Daoy (cell line): Measurements from ENCODE around the gene ST3GAL3. TPM values are rescaled to one million over a fixed set of nuclear protein-coding genes. Genes with fewer than 3 reads are reported as not detected.

Source experiments
- DNase-seq: peaks from one replicate; pipeline ENCODE4 v3.0.0-alpha.2; 2015; ENCODE audit warnings: low read depth
- total RNA-seq: library from RNA; depleted of rRNA; stranded (reverse); fragments of >200 nt; shearing (Covaris generic); gene quantifications from 2 replicates; pipeline ENCODE4 v1.2.3, GENCODE V29; 2014

The ST3GAL3 gene
- total RNA-seq, 1 experiment from 2014 or later, result 13.0 TPM

DNA sequence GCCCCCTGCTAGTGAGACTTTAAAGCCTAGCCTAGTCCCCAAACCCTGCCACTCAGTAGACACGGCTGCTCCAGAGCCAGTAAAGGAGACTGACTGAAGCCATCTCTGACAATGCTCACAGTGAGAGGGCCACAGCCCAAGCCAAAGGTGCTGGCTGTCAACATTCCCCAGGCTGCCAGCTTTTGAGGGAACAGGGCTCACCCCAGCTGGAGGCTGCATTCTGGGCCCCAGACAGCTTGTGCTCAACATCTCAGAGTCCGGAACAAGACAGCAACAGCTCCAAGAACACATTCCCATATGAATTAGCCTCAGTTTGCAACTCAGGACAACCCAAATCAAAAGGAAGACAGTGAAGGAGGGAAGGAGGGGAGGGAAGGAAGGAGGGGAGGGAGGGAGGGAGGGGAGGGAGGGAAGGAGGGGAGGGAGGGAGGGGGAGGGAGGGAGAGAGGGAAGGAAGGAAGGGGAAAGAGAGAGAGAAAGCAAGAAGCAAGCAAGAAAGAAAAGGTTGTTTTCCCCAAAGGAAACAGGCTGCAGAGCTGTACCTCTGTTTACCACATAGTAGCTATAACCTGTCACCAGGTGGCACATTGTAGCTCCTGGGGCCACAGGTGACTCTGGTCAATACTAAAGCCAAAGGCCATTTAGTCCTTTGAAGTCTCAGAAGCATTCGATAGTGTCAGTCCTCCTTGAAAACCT is 231.7 kb downstream of the ST3GAL3 start:
- DNase-seq, result no peak

DNA sequence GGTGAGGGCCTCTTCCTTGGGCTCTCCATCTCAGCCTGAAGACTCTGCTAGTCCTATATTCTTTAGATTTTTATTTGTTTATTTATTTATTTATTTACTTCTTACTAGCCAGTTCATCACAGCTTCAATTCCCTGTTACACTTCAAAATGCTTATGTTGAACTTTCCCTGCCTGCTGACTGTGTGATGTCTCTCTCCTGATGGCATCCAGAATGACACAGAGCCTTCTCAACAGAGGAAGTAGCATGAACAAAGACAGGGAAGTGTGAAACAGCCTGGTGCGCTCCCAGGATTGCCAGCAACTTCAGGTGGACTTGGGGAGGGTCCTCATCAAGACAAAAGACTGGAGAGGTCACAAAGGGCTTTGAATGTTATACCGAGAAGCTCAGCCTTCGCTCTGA is 235.1 kb downstream of the ST3GAL3 start:
- DNase-seq, result no peak

DNA sequence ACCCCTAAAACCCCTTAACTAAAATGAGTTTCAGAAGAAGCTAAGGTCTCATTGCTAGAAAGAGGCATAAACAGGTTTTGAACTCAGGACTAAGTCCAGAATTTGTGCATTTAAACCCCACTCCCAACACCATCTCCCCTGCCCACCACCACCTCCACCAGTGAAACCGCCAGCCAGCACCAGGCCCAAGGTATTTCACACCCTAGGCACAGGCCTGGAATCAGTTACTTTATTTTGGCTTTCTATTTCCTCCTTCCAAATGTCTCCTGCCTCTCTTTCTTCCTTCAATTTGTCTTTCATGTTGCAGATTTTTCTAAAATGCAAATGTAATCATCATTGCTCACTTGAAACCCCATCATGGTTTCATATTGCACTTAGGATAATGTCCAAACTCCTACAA is 237.5 kb downstream of the ST3GAL3 start:
- no peak for DNase-seq

DNA sequence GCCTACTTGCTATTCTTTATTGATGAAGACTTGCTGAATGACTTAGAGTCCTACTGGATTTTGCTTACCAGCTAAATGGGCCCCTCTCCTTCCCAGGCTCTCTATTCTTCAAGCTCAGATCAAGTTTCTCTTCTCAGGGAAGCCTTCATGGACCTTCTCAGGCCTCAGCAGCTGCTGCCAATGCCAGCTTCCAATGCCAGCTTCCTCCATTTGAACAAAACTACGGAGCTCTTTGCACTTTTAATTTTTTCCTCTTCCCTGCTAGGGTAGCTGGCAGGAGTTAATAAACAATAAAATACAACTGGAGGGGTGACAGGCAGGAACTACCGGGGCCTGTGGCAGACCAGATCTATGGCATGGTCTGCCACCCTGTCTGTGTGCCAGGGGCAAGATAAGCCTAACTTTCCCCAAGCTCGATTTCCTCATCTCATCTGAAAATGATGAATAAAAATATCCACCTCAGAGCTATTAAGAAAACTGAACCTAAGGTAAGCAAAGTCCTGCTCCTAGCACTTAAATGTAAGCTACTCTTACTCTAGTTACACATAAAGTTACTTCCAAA is 238.4 kb downstream of the ST3GAL3 start:
- no peak for DNase-seq

DNA sequence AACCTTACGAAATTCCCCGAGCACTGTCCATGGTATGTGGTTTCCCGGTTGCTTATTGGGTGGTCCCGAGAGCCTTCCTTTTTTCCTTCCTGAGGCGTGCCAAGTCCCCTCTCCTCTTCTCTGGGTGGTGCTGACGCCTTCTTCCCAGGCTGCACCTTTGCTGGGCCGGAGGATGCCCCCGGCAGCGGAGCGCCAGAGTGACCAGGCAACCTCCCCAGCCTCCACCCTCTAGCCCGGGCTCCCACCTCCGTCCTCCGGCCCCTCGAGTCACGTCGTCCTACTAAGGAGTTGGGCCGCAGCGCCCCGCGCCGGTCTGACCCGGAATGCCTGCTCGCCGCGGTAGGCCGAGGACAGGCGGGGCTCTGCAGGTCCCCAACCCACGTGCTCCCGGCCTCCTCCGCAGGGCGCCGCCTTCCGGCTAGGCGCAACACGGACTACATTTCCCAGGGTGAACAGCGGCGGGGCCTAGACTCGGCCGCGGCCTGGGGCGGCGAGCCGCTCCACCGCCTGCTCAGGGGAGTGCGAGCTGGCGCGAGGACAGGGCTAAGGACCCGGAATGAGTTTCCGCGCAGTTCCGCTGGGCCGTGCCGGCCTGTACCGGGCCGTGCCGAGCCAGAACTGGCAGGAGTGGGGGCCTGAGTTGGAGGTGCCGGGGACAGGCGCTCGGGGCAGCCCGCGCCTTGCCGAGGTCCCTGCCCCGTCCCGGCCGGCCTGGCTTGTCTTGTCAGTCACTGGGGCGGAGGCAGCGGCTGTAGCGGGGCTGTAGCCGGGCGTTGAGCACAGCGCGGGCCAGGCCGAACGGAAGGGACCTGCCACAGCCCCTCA is 239.1 kb downstream of the ST3GAL3 start, which contains the start of gene IPO13:
Gene IPO13, plus strand, starts transcription at position 715 of the 825 bp plus-strand sequence. CDS start 651 bp downstream, outside the sequence.
- peak; percentile 98 for DNase-seq

DNA sequence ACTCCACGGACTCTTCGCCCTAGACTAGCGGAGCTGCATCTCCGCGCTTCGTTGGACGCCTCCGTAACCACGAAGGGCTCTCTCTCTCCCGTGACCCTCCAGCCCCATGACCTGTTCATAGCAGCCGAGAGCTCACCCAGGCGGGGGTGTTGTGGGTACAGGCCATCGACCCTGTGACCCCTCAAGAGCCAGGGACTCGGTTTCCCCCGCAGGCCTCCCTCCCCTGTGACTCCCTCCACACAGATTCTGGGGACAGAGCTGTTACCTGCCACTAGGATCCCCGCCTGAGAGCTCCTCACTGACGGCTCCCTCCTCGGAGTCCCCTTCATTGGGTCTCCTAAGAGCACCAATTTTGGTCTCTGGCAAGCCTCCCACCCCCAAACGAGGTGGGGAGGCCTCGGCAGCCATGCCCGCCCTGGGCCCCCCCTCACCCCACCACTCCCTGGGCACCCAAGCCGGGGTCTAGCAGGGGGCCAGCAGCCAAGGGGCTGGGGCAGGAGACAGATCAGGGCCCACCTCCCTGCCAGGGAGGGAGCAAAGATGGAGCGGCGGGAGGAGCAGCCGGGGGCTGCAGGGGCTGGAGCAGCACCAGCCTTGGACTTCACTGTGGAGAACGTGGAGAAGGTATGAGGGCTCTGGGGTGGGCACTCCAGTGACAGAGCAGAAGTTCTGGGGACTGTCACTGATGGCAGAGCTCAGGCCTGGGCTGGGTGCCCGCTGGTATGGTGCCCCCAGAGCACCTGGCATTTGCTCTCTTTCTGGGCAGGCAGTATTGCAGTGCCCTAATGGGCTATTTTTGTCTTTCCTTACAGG is 239.9 kb downstream of the ST3GAL3 start:
- no peak for DNase-seq

DNA sequence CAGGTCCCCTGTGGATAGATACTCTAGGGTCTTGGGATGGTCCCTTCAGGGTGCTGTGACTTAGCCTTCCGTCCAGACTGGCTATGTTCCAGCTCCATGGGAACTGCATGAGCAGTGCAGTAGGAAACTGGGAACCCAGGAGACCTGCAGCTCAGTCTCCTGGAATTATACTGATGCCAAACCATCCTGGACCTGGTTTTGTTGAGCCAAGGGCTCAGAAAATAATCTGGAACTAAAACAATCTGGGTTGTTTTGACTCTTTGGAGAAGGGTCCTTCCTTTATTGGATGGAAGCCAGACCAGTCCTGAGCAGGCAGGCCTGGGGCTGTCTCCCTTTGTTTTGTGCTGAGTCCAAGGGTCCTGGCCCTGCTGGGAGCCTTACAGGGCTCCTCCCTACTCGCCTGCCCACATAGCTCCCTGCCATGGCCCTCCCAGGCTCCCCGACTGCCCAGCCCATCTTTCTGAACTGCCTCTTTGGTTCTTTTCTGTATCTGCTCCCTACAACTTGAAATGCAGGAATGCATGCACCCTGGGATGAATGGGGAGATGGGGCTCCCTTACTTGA is 240.6 kb downstream of the ST3GAL3 start:
- DNase-seq, result no peak

DNA sequence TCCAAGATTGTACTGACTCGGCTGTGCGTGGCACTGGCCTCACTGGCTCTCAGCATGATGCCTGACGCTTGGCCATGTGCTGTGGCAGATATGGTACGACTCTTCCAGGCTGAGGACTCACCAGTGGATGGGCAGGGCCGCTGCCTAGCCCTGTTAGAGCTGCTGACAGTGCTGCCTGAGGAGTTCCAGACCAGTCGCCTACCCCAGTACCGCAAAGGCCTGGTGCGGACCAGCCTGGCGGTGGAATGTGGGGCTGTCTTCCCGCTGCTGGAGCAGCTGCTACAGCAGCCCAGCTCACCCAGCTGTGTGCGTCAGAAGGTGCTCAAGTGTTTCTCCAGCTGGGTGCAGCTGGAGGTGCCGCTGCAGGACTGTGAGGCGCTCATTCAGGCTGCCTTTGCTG is 242.3 kb downstream of the ST3GAL3 start:
- DNase-seq, result no peak

DNA sequence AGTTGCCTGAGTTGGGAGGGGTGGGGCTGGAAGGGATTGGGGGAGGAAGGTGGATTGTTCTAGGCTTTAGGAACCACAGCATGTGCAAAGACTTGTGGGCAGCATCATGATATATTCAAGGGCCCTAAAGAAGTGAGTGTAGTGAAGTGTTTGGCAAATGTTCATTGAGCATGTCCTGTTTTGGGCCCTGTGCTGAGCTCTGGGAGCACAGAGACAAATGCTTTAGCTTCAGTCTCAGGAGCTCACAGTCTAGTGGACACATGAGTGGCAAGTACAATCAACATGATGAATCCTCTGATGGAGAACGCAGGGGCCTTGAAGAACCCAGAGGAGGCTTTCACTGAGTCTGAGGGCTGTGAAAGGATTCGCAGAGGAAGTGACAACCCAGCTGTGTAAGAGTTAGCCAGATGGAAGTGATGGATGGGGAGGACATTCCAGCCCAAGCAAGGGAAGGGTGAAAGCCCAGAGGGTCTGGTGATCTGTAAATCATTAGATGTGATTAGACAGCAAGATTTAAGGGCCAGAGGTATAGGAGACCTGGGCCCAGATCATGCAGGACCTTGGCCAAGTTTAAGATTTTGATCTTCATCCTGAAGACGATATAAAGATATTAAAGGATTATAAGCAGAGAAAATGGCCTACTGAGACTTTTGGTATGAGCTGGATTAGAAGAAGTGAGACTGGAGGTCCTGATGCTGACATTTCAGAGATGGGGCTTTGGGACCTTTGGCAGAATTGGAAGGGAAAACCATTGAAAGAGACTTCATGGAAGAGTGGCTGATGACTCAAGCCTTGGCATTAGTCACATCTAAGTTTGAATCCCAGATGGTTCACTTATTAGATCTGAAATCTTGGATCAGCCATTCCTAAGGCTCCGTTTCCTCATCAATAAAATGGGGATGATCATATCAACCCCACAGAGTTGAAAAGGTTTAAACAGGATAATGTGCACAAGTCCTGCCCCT is 244.0 kb downstream of the ST3GAL3 start:
- DNase-seq, result peak; percentile 45

DNA sequence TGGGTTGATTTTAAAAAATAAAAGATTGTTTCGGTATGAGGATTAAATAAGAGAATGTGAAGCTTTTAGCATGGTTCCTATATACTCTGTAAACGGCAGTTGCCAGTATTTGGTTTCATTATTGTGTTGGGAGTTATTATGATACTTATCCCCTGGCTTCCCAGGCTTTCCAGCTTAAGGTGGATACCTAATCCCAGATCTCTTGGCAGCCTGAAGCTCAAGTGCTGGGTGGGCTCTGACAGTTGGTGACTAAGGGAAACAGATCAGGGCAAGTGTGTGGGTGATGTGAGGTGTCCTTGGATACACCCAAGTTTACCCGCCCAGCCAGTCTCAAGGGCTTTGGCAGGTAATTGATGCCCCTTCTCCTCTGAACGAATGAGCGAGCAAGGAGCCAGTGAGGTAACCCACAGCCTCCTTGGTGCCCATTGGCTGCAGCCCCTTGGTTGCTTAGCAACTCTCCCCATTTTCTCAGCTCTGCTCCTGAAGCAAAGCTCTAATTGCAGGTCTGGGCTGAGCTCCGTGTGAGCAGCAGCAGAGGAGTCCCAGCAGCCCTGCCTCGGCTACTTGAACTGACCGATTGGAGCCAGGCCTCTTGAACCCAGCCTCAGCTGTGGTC is 245.5 kb downstream of the ST3GAL3 start:
- DNase-seq, result peak; percentile 46

DNA sequence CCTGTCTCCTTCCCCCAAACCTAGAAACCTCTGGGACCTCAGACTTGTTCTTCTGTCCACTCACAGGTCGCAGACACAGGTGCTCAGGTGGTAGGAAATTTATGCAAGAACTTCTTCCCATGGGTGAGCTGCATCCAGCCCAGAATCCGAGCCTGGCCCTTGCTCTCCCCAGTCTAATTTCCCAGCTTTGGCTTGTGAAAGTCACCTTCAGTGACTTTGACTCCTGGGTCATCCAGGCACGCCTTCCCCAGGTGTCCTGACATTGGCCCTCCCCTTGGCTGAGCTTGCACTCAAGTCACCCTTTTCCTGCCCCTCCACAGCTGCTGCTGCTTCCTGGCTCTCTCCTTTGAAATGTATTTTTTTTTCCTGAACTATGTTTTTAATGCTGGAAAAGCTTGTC is 246.0 kb downstream of the ST3GAL3 start:
- DNase-seq, result no peak

DNA sequence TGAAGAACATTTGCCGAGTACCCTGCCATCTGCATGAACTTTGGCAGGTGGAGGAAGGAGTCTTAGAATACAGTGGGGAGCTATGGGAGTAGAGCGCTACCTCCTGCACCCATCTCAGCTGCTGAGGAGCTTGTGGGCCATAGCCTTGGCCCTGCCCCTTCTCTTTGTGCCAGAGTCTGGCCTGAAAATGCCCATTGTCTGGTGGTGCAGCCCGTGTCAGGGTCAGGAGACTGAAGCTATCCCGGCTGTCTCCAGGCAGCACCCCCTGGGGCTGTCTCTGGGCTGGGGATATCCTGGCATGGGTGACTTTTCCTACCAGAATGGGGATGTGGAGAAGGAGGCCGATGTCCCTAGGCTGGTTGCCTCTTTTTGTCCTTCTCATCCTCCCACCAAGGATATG is 246.7 kb downstream of the ST3GAL3 start:
- DNase-seq, result no peak

DNA sequence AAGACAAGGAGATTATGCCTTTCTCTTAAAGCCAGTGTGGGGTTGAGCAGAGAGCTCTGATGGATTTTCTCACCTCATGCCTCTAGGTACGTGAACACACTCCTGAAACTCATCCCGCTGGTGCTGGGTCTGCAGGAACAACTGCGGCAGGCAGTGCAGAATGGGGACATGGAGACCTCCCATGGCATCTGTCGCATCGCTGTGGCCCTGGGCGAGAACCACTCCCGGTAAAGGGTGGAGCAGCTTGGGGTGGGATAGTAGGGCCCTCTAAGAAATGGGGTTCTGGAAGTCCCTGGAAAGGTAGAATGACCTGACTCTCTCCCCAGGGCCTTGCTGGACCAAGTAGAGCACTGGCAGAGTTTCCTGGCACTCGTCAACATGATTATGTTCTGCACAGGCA is 248.9 kb downstream of the ST3GAL3 start:
- no peak for DNase-seq

DNA sequence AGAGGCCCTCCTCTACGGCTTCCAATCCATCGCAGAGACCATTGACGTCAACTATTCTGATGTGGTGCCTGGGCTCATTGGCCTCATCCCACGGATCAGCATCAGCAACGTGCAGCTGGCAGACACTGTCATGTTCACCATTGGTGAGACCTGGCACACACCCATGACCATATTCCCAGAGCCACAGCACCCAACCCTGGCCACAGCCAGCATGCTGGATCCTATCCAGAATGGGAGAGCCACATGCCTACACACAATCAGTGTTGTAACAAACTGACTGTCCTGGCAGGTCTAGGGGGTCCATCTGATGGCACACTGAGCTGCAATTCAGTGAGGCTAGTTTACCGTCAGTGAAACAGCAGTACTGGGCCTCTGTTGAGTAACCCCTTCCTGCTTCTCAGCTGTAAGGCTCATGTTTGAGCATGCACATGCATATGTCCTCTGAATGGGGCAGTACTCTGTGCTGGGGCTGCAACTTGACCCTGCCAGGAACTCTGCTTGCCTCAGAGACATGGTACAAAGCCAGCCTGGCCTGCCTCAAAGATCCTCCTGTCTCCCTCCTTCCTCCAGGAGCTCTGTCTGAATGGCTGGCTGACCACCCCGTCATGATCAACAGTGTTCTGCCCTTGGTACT is 250.2 kb downstream of the ST3GAL3 start:
- DNase-seq, result no peak

DNA sequence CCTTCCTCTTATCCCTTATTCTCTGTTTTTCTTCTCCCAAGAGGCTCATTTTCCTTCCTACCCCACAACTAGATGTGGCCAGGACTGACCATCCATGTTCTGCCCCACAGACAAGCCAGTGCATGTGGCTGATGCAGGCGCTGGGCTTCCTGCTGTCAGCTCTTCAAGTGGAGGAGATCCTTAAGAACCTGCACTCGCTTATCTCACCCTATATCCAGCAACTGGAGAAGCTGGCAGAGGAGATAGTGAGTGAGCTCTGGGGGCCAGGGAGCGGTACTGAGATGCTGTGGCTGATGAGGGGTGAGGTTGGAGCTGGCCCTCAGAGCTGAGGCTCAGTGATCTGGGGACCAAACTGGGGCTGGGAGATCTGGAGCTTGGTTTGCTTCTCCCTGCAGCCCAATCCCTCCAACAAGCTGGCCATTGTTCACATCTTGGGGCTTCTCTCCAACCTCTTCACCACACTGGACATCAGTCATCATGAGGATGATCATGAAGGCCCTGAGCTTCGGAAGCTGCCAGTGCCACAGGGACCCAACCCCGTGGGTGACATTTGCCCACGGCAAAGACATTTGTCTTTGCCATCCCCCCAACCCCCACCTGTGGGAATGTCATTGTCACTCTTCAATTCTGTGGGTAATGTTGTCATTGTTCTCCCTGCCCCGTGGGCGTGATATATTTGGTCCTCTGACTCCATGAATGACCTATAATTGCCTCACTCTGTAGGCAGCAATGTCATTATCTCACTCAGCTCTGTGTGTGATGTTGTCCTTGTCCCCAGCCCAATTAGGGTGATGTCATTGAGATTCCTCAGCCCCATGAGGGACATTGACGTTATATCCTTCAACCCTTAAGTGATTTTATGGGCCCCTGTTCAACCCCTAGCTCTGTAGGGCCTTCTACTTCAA is 251.3 kb downstream of the ST3GAL3 start:
- no peak for DNase-seq

DNA sequence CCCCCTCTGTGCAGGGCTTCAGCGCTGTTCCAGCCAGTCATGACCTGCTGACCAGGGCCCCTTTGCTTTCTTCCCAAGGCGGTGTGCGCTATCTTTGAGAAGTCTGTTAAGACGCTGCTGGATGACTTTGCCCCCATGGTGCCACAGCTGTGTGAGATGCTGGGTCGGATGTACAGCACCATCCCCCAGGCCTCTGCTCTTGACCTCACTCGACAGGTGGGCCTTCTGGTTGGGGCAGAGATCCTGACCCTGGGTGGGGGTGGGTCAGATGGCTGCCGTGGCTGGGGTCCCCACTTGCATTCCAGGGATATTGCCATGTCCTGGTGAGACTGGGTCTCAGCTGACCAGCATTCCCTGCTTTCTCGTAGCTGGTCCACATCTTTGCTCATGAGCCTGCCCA is 253.5 kb downstream of the ST3GAL3 start:
- DNase-seq, result no peak

DNA sequence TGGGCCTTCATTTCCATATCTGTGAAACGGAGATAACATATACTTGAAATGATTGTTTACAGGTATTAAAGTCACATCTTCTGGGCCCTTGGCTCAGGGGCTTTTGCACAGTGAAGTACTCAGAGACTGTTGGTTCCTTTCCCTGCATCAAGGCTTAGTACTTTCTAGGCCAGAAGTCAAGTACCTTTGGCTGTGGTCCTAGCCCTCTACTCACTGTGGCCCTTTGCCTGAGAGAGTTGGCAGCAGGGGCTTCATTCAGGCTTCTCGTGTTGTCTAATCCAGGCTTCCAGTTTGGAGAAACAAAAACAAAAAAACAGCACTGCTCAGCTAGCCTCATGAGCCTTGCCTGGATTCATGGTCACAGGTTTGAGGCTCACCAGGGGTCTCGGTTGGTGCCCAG is 254.4 kb downstream of the ST3GAL3 start:
- DNase-seq, result no peak

DNA sequence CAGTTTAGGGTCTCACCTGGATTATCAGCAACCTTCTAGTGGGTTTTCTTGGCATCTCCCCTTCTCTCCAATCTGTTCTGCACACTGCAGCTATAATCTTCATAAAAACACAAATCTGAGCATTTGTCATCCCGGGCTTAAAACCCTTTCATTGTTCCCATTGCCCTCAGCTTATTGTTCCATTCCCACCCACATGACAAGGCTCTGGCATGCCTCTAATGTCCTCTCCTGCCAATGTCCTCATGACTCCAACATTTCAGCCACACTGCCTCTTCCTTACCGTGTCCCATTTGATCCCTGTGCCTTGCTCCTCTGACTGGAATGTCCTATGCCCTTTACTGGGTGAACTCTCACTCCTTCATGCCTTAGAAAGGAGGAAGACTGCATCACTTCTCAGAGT is 255.0 kb downstream of the ST3GAL3 start:
- DNase-seq, result no peak
